Left lung (tissue), 10 donors: ENCODE measurements around the gene DIP2C. TPM values are rescaled to one million over a fixed set of nuclear protein-coding genes. Genes with fewer than 3 reads are reported as not detected.
A peak's percentile ranks its signal among the peaks of the same experiment; 100 is the strongest.

Experiments used
- ATAC-seq: fragments of 200-7000 bp; cut with Tn5 transposase; one replicate; pipeline ENCODE4 v1.9.1; 2020; ENCODE audit warnings: moderate library complexity
- DNase-seq, 4 donors: peaks; one replicate each; pipeline ENCODE4 v3.0.0-alpha.2; 2013 to 2020
- H3K27ac ChIP-seq, 2 donors: fragments of 200-600 bp; sonication (generic) in 1 of 2; one replicate each; pipeline versions ENCODE4 v1.5.0 to v1.8.0; 2020 to 2021
- H3K27me3 ChIP-seq, 2 donors: fragments of 200-600 bp; sonication (generic) in 1 of 2; one replicate each; pipeline versions ENCODE4 v1.5.0 to v1.8.0; 2020 to 2021
- H3K36me3 ChIP-seq, 2 donors: fragments of 200-600 bp; sonication (generic) in 1 of 2; one replicate each; pipeline versions ENCODE4 v1.5.0 to v1.8.0; 2020 to 2021
- H3K4me1 ChIP-seq, 2 donors: fragments of 200-600 bp; one replicate each; pipeline ENCODE4 v1.8.0; 2021
- H3K4me3 ChIP-seq, 2 donors: fragments of 200-600 bp; sonication (generic) in 1 of 2; one replicate each; pipeline versions ENCODE4 v1.5.0 to v1.8.0; 2020 to 2021; ENCODE audit warnings: mild to moderate bottlenecking in 1 of 2
- H3K9me3 ChIP-seq, 2 donors: fragments of 200-600 bp; sonication (generic) in 1 of 2; one replicate each; pipeline versions ENCODE4 v1.5.0 to v1.8.0; 2020 to 2021
- intact Hi-C, 2 donors: fragments of 100-400 bp; cut with DNase I; formaldehyde crosslinking; loops; one replicate each; pipeline versions ENCODE4 v1.11.2 to v1.14.2; 2022
- polyA plus RNA-seq, 6 donors: library from polyadenylated mRNA; unstranded; fragments of 120-200 nt; gene quantifications; one replicate each; pipeline ENCODE4 v1.2.1, GENCODE V29; 2013; ENCODE audit not compliant: insufficient read length in 6 of 6
- total RNA-seq, 2 donors: library from RNA; stranded (reverse); fragmentation: NEBNext Ultra II Directional; extraction: Animal tissue kit (Norgen Biotek cat#: 25700); gene quantifications; one replicate each; pipeline ENCODE4 v1.2.1, GENCODE V29; 2021
- TF ChIP-seq, protein P1 (sequence below), 2 donors: fragments of 200-600 bp; sonication (generic) in 1 of 2; IDR thresholded peaks; one replicate each; pipeline versions ENCODE4 v1.5.0 to v1.8.0; 2021; ENCODE audit warnings: antibody characterized with exemption in 2 of 2
- donor health status: DM: no; HTN: yes; CAD: no.
- donor health status: DM: no; HTN: no; CAD: no.

The DIP2C gene
- total and polyA plus RNA-seq, 8 donors: 10.5 to 22.5 (median 19.5) TPM

GRCh38 chr10:287026-287709 lies 402.3 kb downstream of the DIP2C start:
- Histone ChIP-seq H3K36me3 (peaks cover 0 to 11% of the 10 kb centered on the region in 2 donors), H3K27ac (no peak overlapping the region), H3K4me3 (no peak overlapping the region), H3K4me1 (no peaks in the 10 kb centered on the region), H3K27me3 (no peaks in the 10 kb centered on the region), H3K9me3 (no peaks in the 10 kb centered on the region)
- ATAC-seq (peak; percentile 33), DNase-seq (no peak)
- intact Hi-C loops: no loop called here
- TF ChIP-seq, protein P1, sequence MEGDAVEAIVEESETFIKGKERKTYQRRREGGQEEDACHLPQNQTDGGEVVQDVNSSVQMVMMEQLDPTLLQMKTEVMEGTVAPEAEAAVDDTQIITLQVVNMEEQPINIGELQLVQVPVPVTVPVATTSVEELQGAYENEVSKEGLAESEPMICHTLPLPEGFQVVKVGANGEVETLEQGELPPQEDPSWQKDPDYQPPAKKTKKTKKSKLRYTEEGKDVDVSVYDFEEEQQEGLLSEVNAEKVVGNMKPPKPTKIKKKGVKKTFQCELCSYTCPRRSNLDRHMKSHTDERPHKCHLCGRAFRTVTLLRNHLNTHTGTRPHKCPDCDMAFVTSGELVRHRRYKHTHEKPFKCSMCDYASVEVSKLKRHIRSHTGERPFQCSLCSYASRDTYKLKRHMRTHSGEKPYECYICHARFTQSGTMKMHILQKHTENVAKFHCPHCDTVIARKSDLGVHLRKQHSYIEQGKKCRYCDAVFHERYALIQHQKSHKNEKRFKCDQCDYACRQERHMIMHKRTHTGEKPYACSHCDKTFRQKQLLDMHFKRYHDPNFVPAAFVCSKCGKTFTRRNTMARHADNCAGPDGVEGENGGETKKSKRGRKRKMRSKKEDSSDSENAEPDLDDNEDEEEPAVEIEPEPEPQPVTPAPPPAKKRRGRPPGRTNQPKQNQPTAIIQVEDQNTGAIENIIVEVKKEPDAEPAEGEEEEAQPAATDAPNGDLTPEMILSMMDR (IDR thresholded peaks at IDR 0.05): no peak

DNA sequence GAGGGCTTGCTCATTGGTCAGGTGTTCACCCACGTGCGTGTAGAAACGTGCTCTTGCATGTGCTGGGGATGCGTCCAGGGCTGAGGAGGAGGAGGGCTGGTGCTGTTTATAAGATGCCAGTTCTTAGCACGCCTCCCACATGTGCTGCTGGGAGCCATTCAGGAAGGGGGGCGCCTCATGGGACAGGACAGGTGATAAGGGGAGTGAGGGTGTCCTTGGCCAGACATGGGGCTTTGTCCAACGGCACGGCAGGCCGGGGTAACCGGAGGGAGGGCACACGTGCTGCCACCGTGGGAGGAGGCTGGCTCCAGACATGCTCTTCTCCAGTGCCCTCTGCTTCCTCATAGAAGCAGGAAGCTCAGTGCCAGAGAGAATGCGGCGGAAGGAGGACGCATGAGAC lies 404.3 kb downstream of the DIP2C start:
- Histone ChIP-seq H3K27ac (no peak overlapping the region), H3K27me3 (no peaks in the 10 kb centered on the region), H3K4me3 (no peak overlapping the region), H3K4me1 (no peaks in the 10 kb centered on the region), H3K36me3 (peaks cover 0 to 23% of the 10 kb centered on the region in 2 donors), H3K9me3 (no peaks in the 10 kb centered on the region)
- DNase-seq (no peak), ATAC-seq (no peak)
- TF ChIP-seq, protein P1 (IDR thresholded peaks at IDR 0.05): no peak
- intact Hi-C loops: no loop called here

GRCh38 chr10:283916-284356 lies 405.5 kb downstream of the DIP2C start:
- Histone ChIP-seq H3K36me3 (peaks cover 0 to 28% of the 10 kb centered on the region in 2 donors), H3K27me3 (no peaks in the 10 kb centered on the region), H3K4me3 (no peak overlapping the region), H3K4me1 (no peaks in the 10 kb centered on the region), H3K9me3 (no peaks in the 10 kb centered on the region), H3K27ac (no peak overlapping the region)
- TF ChIP-seq, protein P1 (IDR thresholded peaks at IDR 0.05): no peak
- DNase-seq: no peak
- ATAC-seq: no peak
- intact Hi-C loops: no loop called here

DNA sequence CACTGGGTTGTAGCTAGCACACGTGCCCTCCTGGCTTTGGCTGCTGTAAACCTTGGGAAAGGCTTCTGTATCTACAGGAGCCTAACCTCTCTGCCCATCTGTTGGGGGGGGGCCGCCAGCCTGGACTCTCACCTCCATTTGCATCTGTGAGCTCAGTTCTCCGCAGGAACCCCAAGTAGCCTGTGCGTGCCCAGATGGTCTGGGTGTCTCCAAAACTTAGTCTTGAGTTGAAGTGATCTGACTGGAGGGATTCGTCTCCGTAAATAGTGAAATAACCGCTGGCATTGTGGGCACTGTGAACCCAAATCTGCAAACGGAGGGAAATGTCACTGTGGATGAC lies 406.4 kb downstream of the DIP2C start:
- Histone ChIP-seq H3K36me3 (peaks cover 0 to 30% of the 10 kb centered on the region in 2 donors), H3K4me3 (no peak overlapping the region), H3K4me1 (no peaks in the 10 kb centered on the region), H3K27ac (no peak overlapping the region), H3K9me3 (no peaks in the 10 kb centered on the region), H3K27me3 (no peaks in the 10 kb centered on the region)
- DNase-seq (no peak), ATAC-seq (no peak)
- TF ChIP-seq, protein P1 (IDR thresholded peaks at IDR 0.05): no peak
- intact Hi-C loops: no loop called here

DNA sequence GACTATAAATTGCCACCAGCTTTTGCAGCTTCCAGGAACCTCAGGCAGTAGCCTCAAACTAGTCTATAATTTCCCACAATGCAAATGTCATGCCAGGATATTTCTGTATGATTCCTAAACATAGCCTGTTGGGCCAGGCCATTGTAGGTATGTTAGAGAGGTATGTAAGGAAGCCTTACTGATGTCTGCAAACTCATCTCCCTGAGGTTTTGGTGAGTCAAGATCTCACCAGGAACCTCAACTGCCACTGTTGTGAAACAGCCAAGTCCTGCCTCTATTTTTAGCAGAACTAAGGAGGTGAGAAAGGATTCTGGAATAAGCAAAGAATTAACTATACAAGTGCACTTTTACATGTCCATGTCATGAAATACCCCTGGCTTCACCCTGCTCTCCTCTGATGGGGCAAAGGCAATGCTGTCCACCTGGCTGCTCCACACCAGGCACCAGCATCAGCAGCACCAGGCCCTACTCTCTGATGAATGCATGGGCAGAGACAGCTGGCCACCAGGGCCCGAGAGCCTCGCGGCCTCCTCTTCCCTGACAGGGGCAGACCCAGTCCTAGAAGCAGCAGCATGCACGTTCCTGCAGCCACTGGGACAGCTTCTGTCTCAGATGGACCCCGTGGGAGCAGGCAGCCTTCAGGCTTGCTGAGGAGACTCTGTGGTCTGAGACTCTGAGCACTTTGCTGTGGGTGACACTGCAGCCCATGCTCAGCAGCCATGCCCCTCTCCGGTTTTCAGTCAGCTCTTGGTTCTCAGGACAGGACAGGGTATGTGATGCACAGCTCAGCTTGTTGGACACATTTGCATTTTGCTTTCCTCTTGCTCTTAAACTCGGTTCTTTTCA lies 407.0 kb downstream of the DIP2C start:
- TF ChIP-seq, protein P1 (IDR thresholded peaks at IDR 0.05): no peak
- DNase-seq (no peak), ATAC-seq (no peak)
- H3K36me3 ChIP-seq: peaks cover 0 to 30% of the 10 kb centered on the region in 2 donors
- H3K4me1 ChIP-seq: no peaks in the 10 kb centered on the region
- H3K9me3 ChIP-seq: no peaks in the 10 kb centered on the region
- H3K27ac ChIP-seq: no peak overlapping the region
- no peak overlapping the region for H3K4me3 ChIP-seq
- intact Hi-C loops: no loop called here
- H3K27me3 ChIP-seq: no peaks in the 10 kb centered on the region
